Upper lobe of right lung (tissue), 1 donor: Measurements from ENCODE around the gene FAAH2. TPM values are rescaled to one million over a fixed set of nuclear protein-coding genes. Genes with fewer than 3 reads are reported as not detected.
A peak's percentile ranks its signal among the peaks of the same experiment; 100 is the strongest.

ENCODE experiments used
- ATAC-seq: fragments of 200-7000 bp; cut with Tn5 transposase; one replicate; pipeline ENCODE4 v1.9.1; 2020; ENCODE audit warnings: mild to moderate bottlenecking, moderate library complexity
- DNase-seq: peaks from one replicate; pipeline ENCODE4 v3.0.0-alpha.2; 2020
- H3K27ac ChIP-seq: fragments of 200-600 bp; one replicate; pipeline ENCODE4 v1.8.0; 2022
- H3K27me3 ChIP-seq: fragments of 200-600 bp; one replicate; pipeline ENCODE4 v1.8.0; 2022; ENCODE audit warnings: mild to moderate bottlenecking
- H3K36me3 ChIP-seq: fragments of 200-600 bp; one replicate; pipeline ENCODE4 v1.8.0; 2022
- H3K4me1 ChIP-seq: fragments of 200-600 bp; one replicate; pipeline ENCODE4 v1.8.0; 2022
- H3K4me3 ChIP-seq: fragments of 200-600 bp; one replicate; pipeline ENCODE4 v1.8.0; 2022; ENCODE audit warnings: mild to moderate bottlenecking
- H3K9me3 ChIP-seq: fragments of 200-600 bp; one replicate; pipeline ENCODE4 v1.8.0; 2022
- CTCF ChIP-seq: fragments of 200-600 bp; IDR thresholded peaks from one replicate; pipeline ENCODE4 v1.8.0; 2022; ENCODE audit warnings: antibody characterized with exemption
- intact Hi-C: fragments of 100-400 bp; cut with DNase I; formaldehyde crosslinking; loops from one replicate; pipeline ENCODE4 v1.11.0; 2022
- long read RNA-seq: library from polyadenylated mRNA; unstranded; transcript quantifications from one replicate; pipeline ENCODE4 v2.0.0, GENCODE V29; 2021
- total RNA-seq: library from RNA; stranded (reverse); fragmentation: NEBNext Ultra II Directional; extraction: Animal tissue kit (Norgen Biotek cat#: 25700); gene quantifications from one replicate; pipeline ENCODE4 v1.2.1, GENCODE V29; 2021
- donor health status: DM: no; HTN: yes; CAD: no; lungs with severe emphysema.

FAAH2 gene
- 6.0 TPM for total RNA-seq
- long read RNA-seq, transcript FAAH2-201 (11 exons, 1,983 nt) = major isoform, 5 of 11 reads
- long read RNA-seq, partial matches to known transcripts = 0 of 11 reads
- long read RNA-seq, other reads (novel, unspliced or antisense) = 6 of 11 reads

GRCh38 chrX:57286507-57287251 lies at the start of gene FAAH2:
Gene FAAH2 (plus strand): TSS chrX:57286706. CDS start chrX:57286826, 120 bp downstream.
- Histone ChIP-seq H3K9me3 (no peaks in the 10 kb centered on the region), H3K4me1 (no peaks in the 10 kb centered on the region), H3K4me3 (peak within 1 kb of the TSS; percentile 42), H3K36me3 (no peaks in the 10 kb centered on the region), H3K27ac (peak within 1 kb of the TSS; percentile 36), H3K27me3 (no peaks in the 10 kb centered on the region)
- peak; percentile 85 for DNase-seq
- ATAC-seq = peak; percentile 97
- intact Hi-C loops = no loop called here
- no peak for TF ChIP-seq CTCF

GRCh38 chrX:57241967-57242366 lies 44.5 kb upstream of the FAAH2 start:
- H3K27me3 ChIP-seq = no peaks in the 10 kb centered on the region

GRCh38 chrX:57251965-57252364 lies 34.5 kb upstream of the FAAH2 start:
- H3K36me3 ChIP-seq = no peaks in the 10 kb centered on the region
- H3K4me1 ChIP-seq = no peaks in the 10 kb centered on the region
- TF ChIP-seq CTCF = no peak
- DNase-seq = no peak
- no peak for ATAC-seq
- H3K9me3 ChIP-seq = no peaks in the 10 kb centered on the region
- intact Hi-C loops = no loop called here
- no peak overlapping the region for H3K27ac ChIP-seq
- no peak overlapping the region for H3K4me3 ChIP-seq
- H3K27me3 ChIP-seq = no peaks in the 10 kb centered on the region

More at GRCh38 chrX:57241967-57242366, 44.5 kb upstream of the FAAH2 start:
- Histone ChIP-seq H3K27ac (no peak overlapping the region), H3K4me3 (no peak overlapping the region), H3K36me3 (no peaks in the 10 kb centered on the region), H3K4me1 (no peaks in the 10 kb centered on the region), H3K9me3 (no peaks in the 10 kb centered on the region)
- DNase-seq (no peak), ATAC-seq (no peak)
- no peak for TF ChIP-seq CTCF
- intact Hi-C loops = no loop called here

GRCh38 chrX:57265126-57265525 lies 21.4 kb upstream of the FAAH2 start:
- H3K27me3 ChIP-seq = no peaks in the 10 kb centered on the region
- H3K4me3 ChIP-seq = no peak overlapping the region
- intact Hi-C loops = no loop called here
- DNase-seq (no peak), ATAC-seq (no peak)
- H3K27ac ChIP-seq = no peak overlapping the region
- no peaks in the 10 kb centered on the region for H3K9me3 ChIP-seq
- no peaks in the 10 kb centered on the region for H3K4me1 ChIP-seq
- TF ChIP-seq CTCF = no peak
- no peaks in the 10 kb centered on the region for H3K36me3 ChIP-seq

GRCh38 chrX:57266275-57266674 lies 20.2 kb upstream of the FAAH2 start:
- Histone ChIP-seq H3K4me1 (no peaks in the 10 kb centered on the region), H3K4me3 (no peak overlapping the region), H3K9me3 (no peaks in the 10 kb centered on the region), H3K27me3 (no peaks in the 10 kb centered on the region), H3K27ac (no peak overlapping the region), H3K36me3 (no peaks in the 10 kb centered on the region)
- DNase-seq (no peak), ATAC-seq (no peak)
- intact Hi-C loops = no loop called here
- TF ChIP-seq CTCF = no peak
